ENCODE measurements around the gene IPO11.

DNA sequence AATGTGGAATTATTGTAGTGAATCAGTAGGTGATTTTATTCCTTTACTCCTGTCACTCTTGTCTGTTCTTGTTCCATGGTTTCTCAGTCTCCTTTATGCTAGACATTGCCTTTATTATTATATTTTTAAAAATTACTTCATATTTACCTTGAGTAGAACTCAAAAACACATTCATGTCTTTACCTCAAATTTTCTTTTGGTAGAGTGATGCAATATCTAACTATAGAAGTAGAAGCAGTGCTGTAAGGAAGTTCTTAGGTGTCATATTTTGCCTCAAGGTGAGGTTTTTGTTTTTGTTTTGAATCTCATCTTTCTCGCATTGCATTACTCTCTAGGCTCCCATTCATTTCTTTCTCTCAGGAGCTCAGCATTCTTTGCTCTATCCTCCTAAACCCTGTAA, 12.2 kb downstream of the IPO11 start:
- no peak for TF ChIP-seq CTCF (IDR thresholded peaks at IDR 0.05)
- no peak for TF ChIP-seq POLR2A (IDR thresholded peaks at IDR 0.05)

Measured in thyroid gland (tissue), 4 donors.